GM12875 (cell line): Measurements from ENCODE around the gene PAX5.

Experiments
- H3K4me3 ChIP-seq: one replicate; pipeline ENCODE4 v1.5.1; 2011; ENCODE audit warnings: low read depth, low read length, control low read depth
- TF ChIP-seq, protein P1 (sequence below): IDR thresholded peaks from 2 replicates; pipeline ENCODE4 v1.5.1; 2011; ENCODE audit warnings: low read depth, mild to moderate bottlenecking, control low read depth, inconsistent platforms, low read length, moderate library complexity, borderline replicate concordance; ENCODE audit not compliant: insufficient read depth

Gene PAX5

DNA sequence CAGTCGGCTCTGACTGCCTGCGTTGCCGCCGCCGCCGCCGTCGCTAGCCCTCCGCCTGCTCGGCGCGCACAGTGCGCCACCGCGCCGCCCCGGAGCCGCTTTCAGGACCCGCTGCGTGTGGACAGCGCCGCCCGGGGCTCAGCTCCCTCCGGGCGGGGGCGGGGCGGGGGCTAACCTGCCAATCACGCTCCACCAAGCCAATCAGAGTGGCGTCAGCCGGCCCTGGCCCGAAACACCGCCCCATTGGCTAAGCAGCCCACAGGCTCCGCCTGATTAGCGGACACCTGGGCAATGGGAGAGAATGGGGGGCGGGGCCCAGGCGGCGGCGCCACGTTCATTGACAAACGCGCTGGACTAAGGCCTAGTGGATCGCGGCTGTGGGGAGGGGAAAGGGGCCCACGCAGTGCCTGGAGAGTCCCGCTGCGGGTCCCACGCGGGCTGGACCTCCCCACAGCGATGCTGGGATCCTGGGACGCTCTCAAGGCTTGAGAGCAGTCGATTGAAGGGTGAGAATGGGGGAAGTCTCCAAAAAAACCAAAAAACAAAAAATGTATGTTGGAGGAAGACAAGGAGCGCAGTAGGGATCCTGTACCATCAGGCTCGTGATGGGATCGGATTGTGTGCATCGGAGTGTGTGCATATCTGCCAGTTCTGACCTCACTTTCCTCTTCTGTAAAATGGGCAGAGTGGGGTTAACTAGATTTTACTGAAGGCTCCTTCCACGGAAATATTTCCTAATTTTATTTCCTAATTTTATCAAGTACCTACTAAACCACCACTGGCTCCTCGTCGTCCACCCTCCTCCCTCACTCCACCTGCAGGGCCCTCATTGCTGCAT lies 6.3 kb downstream of the PAX5 start:
- TF ChIP-seq, protein P1, sequence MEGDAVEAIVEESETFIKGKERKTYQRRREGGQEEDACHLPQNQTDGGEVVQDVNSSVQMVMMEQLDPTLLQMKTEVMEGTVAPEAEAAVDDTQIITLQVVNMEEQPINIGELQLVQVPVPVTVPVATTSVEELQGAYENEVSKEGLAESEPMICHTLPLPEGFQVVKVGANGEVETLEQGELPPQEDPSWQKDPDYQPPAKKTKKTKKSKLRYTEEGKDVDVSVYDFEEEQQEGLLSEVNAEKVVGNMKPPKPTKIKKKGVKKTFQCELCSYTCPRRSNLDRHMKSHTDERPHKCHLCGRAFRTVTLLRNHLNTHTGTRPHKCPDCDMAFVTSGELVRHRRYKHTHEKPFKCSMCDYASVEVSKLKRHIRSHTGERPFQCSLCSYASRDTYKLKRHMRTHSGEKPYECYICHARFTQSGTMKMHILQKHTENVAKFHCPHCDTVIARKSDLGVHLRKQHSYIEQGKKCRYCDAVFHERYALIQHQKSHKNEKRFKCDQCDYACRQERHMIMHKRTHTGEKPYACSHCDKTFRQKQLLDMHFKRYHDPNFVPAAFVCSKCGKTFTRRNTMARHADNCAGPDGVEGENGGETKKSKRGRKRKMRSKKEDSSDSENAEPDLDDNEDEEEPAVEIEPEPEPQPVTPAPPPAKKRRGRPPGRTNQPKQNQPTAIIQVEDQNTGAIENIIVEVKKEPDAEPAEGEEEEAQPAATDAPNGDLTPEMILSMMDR = no peak
- peak overlapping the region; percentile 98 for H3K4me3 ChIP-seq

GRCh38 chr9:37026931-37027581 lies 7.0 kb downstream of the PAX5 start:
- H3K4me3 ChIP-seq = peak overlapping the region; percentile 98
- TF ChIP-seq, protein P1 = no peak

DNA sequence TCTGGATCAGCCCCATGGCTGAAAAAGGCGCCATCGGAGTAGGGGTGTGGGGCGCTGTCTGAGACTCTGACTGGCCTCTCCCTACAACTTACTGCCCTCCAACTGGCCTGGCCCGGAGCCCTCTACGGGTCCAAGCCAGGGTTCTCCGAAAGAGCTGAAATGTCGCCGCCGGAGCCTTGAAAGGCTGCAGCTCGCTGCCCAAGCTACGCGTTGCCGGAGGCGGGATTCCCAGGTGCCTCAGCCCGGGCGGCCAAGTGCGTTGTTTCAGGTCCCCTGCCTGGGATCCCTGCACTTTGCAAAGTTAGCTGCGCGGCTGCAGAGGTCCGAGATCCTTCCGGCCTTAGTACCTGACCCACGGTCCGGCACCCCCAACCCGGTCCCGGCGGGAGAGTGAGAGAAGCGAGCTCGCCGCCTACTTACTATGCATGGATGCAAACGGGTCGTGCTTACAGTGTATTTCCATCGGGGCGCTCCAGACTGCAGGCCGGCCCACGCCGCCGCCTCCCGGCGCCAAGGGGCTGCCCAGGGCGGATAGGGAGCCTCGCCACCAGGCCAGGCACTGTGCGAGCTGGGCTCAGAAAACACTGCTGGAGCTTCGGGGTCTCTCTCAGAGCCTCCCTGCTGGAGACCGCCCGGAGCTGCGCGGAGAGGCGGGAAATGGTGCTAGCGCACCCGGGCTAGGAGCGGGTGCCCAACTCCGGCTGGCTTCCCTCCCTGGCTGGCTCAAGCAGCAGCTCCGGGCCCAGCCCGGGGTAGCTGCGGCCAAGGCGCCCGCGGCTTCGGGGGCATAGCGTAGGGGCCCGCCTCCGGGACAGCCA lies 7.7 kb downstream of the PAX5 start:
- TF ChIP-seq, protein P1 = no peak
- H3K4me3 ChIP-seq = peak overlapping the region; percentile 98

DNA sequence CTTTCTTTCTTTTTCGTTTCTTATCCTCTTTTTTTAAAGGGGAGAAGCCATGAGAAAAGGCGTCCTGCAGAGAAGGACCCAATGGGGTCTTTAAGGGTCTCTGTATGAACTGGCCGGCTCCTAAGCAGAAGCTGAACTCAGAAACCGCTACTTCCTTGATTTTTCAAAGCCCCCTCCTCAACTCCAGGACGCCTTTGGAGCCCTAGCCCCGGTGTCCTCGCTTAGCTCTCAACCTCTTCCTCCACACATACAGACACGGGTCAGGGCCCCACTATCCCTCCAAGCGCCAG lies 8.3 kb downstream of the PAX5 start:
- TF ChIP-seq, protein P1 = no peak

GRCh38 chr9:37025071-37025822 lies 8.8 kb downstream of the PAX5 start:
- peak overlapping the region; percentile 98 for H3K4me3 ChIP-seq
- TF ChIP-seq, protein P1 = no peak

More for the DNA sequence above, 8.3 kb downstream of the PAX5 start:
- H3K4me3 ChIP-seq = peak overlapping the region; percentile 98

GRCh38 chr9:37017546-37017945 lies 16.5 kb downstream of the PAX5 start:
- TF ChIP-seq, protein P1 = no peak
- H3K4me3 ChIP-seq = no peak overlapping the region
